Stimulated activated CD8-positive, alpha-beta memory T cell treated with anti-CD3 and anti-CD28 coated beads, Interleukin-7, amount 100 ng/mL, for 4 hours (primary cell): Measurements from ENCODE around the gene DGKQ.
"Not testable (repeated sequence)": the region's sequence is repeated elsewhere in the genome, so short reads cannot be mapped to it uniquely, and the experiment has no call there.

ENCODE experiments used
- DNase-seq, 2 donors: peaks; one replicate each; pipeline ENCODE4 v3.0.0-alpha.2; 2020; ENCODE audit warnings: low read depth in 2 of 2

DGKQ gene

DNA sequence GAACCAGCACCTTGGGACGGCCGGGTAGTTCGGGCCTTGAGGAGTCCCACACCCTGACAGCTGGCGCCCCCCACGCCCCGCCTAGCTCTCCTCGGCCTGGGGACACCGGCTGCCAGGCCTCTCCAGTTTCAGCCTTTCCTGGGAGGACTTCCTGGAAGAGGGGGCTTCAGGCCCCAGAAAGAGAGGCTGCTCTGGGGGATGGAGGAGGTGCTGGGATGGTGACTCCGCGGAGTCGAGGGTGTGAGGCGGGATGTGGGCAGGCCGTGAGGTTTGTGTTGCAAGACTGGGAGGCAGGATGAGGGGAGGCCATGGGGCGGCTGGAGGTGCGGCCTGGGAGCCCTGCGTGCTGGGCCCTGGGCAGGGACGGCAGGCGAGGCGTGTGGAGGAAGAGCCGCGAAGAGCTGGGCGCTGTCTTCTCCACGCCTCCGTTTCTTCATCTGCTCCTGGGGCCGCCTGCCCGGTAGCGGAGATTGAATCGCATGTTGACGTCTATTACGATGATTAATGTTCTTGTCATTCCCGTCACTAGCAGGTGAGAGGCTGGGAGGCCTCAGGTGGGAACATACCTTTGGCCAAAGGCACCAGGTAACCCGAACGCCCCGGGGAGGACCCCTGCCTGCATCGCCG lies 37.1 kb upstream of the DGKQ start:
- peak; percentile 38 to 55 for DNase-seq

DNA sequence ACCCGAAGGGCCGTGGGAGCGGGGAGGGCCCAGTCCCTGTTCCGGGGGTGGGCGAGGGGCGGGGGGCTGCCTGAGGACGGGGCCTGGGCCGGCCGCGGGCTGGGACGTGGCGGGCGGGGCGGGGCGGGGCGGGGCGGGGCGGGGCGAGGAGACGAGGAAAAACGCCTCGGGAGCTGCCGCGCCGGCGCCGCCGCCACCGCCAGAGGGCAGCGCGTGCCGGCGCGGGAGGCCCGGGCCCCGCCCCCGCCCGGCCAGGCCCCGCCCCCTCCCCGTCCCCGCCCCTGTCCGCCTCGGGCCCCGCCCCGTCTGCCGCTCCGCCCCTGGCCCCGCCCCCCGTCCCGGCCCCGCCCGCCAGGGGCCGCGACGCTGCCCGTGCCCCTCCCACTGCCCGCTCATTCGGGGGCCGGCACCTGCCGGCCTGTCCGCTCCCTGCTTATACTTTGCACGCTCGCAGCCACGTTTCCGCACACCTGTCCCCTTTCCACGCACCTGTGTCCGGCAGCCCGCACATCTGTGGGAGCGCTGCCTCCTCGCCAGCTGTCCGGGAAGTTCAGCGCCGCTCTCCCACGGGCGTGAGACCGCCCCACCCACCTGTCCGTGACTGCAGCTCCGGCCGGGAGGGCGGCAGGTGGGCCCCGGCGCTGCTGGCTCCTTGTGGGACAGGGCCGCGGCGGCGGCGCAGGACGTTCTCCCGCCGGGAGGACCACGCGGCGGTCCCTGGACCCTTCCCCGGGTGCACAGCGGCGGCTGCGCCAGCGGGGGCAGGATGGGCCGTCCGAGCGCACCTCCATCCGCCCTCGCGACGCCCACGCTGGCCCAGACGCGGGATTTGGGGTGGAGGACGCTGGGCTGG lies 36.4 kb upstream of the DGKQ start:
- DNase-seq, result peak; percentile 34 to 68

DNA sequence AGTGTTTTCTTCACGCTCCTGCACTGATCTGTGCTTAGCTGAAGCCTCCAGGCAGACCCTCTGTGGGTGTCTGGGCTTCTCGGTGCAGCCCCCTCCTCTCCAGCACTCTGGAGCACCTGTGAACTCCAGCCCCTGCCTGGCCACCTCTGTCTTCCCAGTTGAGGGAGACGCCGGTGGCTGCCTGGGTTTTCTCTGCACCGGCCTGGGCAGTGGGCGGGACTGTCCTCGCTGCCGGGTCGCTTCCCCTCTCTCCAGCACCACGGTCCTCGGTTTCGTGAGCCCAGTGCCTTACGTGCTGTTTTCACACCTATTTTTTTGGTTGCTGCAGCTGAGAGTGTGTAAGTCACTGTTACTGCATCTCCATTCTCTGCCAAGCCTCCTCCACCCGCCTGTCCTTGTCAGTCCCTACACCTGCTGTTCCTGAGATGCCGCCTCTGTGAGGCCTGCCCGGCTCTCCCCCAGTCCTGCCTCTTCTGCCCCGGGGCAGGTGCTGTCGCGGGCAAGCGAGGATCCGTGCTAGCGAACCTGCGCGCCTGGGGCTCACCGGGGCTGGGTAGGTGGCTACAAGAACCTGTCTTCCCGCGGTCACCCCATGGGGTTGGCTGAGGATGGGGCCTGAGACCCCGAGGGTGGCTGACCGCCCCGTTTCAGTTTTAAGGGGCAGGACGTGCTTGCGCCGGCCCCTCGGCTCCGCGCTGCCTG lies 35.6 kb upstream of the DGKQ start:
- peak in 1 of 2 donors; percentile 14 for DNase-seq

DNA sequence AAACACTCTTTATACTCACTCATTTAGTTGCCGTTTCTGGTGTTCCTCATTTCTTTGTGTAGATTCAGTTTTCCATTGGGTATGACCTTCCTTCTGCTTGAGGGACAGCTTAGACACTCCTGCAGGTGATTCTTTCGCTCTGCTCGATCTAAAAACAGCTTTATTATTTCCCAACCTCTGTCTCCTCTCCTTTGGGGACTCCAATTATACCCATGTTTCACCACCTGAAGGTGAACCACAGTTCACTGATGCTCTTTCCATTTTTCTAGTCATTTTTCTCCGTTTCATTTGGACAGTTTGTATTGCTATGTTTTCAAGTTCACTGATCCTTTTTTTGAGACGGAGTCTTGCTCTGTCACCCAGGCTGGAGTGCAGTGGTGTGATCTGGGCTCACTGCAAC lies 33.5 kb upstream of the DGKQ start:
- no peak for DNase-seq

- DNase-seq, result no peak
These were observed 31.5 kb upstream of the DGKQ start for GRCh38 chr4:1004557-1005485.

GRCh38 chr4:1004071-1004418 lies 30.7 kb upstream of the DGKQ start:
- no peak for DNase-seq

DNA sequence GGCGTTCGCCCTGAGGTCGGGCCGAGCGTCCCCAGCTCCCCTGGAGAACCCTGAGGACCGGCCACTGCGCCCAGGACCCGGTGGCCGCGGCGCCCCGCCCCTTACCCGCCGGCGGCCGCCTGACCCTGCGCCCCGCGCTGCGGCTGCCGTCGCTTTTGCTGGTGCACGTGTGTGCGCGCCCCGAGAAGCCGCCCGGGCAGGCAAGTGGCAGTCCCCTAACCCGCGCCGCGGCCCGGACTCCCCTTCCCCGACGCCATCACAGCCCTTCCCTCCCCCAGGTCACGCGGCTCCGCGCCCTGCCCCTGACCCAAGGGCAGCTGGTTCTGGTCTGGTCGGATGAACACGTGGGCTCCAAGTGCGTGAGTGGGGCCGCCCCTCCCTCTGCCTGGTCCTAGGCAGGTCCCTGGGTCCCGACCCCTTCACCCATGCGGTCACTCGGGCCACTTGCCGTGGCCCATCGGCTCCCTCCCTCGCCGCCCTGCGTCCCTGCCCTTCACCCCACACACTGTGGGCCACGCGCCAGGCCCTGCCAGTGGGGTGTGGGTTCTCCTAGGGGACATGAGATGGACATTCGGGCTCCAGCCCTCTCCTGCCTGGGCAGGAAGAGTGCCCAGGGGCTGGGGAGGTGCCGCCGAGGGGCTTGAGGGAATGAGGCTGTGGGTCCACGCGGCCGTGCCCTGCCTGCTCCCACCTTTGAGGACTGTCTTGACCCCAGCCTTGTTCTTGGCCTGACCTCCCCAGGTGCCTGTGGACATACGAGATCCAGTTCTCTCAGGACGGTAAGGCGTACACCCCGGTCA lies 30.1 kb upstream of the DGKQ start:
- DNase-seq, result no peak

DNA sequence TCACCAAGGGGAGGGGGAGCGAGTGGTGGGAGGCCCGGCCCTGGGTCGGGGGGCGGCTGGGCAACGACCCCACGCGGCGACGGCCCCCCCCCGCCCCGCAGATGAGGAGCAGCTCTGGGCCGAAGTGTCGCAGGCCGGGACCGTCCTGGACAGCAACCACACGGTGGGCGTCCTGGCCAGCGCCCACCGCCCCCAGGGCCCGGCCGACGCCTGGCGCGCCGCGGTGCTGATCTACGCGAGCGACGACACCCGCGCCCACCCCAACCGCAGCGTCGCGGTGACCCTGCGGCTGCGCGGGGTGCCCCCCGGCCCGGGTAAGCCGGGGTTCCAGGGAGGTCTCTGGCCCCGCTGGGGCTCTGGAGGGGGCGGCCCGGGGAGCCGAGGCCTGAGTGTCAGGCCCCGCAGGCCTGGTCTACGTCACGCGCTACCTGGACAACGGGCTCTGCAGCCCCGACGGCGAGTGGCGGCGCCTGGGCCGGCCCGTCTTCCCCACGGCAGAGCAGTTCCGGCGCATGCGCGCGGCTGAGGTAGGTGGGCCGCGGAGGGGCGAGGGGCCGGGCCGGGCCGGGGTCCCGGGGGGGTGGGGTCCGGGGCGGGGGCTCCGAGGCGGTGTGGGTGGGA lies 29.4 kb upstream of the DGKQ start:
- DNase-seq, result no peak

- no peak for DNase-seq
These were observed 28.8 kb upstream of the DGKQ start for GRCh38 chr4:1002131-1002630.

GRCh38 chr4:1001561-1002130 lies 28.3 kb upstream of the DGKQ start:
- DNase-seq, result no peak

DNA sequence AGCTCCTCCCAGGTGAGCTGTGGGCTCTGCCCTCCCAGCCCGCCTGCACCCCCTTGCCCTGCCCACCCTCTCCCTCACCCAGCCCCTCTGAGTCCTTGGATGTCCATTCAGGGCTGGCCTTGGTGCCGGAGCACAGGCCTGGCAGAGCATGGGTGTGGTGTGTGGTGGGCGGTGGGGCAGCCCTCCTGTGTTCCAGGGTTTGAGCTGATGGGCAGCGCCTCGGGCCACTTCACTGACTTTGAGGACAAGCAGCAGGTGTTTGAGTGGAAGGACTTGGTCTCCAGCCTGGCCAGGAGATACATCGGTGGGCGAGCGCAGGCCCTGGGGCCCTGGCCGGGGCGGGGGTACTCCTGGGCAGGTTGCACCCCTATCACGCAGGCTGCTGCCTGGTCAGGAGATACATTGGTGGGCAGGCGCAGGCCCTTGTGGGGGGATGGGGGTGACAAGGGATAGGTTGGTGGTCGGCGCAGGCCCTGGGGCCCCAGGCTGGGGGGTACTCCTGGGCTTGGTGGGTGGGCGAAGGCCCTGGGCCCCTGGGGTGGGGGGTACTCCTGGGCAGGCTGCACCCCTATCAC lies 27.4 kb upstream of the DGKQ start:
- no peak for DNase-seq

GRCh38 chr4:999882-1000425 lies 26.6 kb upstream of the DGKQ start:
- DNase-seq, result no peak

DNA sequence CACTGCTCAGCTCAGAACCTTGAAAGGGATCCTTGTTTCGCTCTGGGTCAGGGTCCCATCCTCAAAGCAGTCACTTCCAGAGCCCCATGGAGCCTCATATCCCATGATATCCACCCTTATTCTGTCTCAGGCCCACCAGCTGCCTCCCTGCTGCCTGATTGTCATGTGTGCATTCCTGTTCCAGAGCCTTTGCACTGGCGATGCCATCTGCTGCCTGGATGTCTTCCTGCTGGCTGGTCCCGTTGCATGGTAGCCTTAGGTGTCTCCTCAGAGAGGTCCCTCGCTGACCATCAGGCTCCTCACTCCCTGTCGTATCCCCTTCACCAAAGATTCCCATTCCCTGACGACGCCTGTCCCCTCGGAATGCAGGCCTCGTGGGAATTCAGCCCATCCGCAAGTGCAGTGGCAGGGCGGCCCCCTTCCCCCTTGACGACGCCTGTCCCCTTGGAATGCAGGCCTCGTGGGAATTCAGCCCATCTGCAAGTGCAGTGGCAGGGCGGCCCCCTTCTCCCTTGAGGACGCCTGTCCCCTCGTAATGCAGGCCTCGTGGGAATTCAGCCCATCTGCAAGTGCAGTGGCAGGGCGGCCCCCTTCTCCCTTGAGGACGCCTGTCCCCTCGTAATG lies 26.0 kb upstream of the DGKQ start:
- DNase-seq, result not testable (repeated sequence)

DNA sequence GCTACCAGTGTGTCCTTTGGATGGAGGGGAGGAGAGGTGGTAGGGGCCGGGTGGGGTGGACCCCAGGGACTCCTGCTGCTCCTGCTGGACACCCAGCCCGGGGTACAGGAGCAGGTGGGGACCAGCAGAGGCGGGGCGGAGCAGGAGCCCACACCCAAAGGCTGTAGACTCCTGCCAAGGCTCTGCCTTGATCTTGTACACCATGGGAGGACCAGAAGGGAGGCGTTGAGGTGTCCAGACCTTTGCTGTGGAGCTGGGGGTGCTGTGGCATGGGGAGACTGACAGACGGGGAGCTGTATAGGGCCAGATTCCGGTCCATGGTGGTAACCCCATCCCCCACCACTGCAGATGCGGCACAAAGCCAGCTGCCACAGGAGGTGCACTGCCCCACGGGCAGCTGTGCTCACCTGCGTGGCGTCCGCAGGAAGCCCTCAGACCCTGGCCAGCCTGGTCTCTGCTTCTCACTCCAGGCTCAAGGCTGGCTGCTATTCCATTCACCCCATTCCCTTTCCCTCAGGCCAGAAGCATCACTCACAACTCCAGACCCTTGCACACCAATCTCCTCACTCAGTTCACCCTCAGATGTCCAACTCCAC lies 24.8 kb upstream of the DGKQ start:
- no peak for DNase-seq

GRCh38 chr4:997375-998071 lies 24.2 kb upstream of the DGKQ start:
- no peak for DNase-seq

DNA sequence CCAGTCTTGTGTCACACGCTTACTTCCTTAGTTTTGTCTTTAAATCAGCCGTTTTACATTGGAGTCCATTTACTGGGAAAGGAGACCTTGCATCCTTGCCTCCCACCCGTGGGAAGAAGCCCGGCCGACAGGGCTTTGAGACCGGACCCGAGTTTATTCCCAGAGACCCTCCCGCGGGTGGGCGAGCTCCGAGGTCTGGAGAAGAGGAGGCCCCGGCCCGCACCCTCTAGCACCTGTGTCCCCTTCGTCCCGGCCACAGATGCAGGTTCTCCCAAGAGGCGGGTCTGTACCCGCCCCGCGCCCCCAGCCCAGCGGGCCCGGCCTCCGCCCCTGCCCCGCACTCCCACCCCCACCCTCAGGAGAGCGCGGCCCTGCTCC lies 23.6 kb upstream of the DGKQ start:
- DNase-seq, result no peak

GRCh38 chr4:996030-996996 lies 22.9 kb upstream of the DGKQ start:
- DNase-seq, result no peak
